HCT116 (cell line): ENCODE measurements around the gene GGTLC2. TPM values are rescaled to one million over a fixed set of nuclear protein-coding genes. Genes with fewer than 3 reads are reported as not detected.

Experiments
- ATAC-seq: fragments of 200-7000 bp; cut with Tn5 transposase; 2 replicates; pipeline ENCODE4 v1.9.1; 2020; ENCODE audit warnings: mild to moderate bottlenecking, moderate library complexity
- BruUV-seq: library from RNA; stranded (reverse); fragments of 400-500 nt; replicated peaks from 2 replicates; lab custom pipeline; 2021; lab: Mats Ljungman, UMichigan
- CTCF ChIA-PET: fragments of 300-600 bp; sonication (Branson Sonifier 250); formaldehyde crosslinking; loops from one replicate; lab custom pipeline; 2021; ENCODE audit warnings: antibody characterized with exemption; lab: Charles Lee
- POLR2A ChIA-PET: fragments of 300-600, 350-600 bp; sonication (Branson Sonifier 250); formaldehyde crosslinking; loops from one replicate; lab custom pipeline; 2021; ENCODE audit warnings: antibody characterized with exemption; lab: Charles Lee
- RAD21 ChIA-PET, 2 experiments: fragments of 300-600 bp; sonication (Branson Sonifier 250); formaldehyde crosslinking; loops; one replicate each; lab custom pipeline; 2023; ENCODE audit warnings: low total read pairs in 2 of 2; ENCODE audit not compliant: uncharacterized antibody in 2 of 2, unreplicated experiment in 2 of 2, low non-redundant PET in 1 of 2; lab: Charles Lee
- DNase-seq: peaks from one replicate; pipeline ENCODE4 v3.0.0-alpha.2; 2010; ENCODE audit warnings: low read depth, low spot score
- H2AFZ ChIP-seq: fragments of 200-600 bp; shearing (Covaris generic), sonication (generic); 2 replicates; pipeline ENCODE4 v1.6.1; 2017; ENCODE audit warnings: low read depth, mixed run types, mixed read lengths, antibody characterized with exemption, low read length; ENCODE audit not compliant: poor library complexity, severe bottlenecking
- H3K27ac ChIP-seq: 2 replicates; pipeline ENCODE4 v1.5.1; 2012; ENCODE audit warnings: low read depth, low read length
- H3K27me3 ChIP-seq: fragments of 200-600 bp; sonication (generic); 2 replicates; pipeline ENCODE4 v1.6.1; 2016; ENCODE audit warnings: mixed run types, low read length, mixed read lengths; ENCODE audit not compliant: insufficient read depth
- H3K36me3 ChIP-seq, 2 experiments: fragments of 200-500 bp in 1 of 2; fragments of 200-600 bp in 1 of 2; sonication (Bioruptor generic) in 1 of 2; sonication (generic) in 1 of 2; 2 replicates each; pipeline versions ENCODE4 v1.5.1 to v1.6.1; 2014 to 2016; ENCODE audit warnings: low read length in 2 of 2, inconsistent platforms in 1 of 2, mixed read lengths in 1 of 2, mixed run types in 1 of 2; ENCODE audit not compliant: insufficient read depth in 2 of 2, control insufficient read depth in 1 of 2
- H3K4me1 ChIP-seq, 2 experiments: fragments of 200-600 bp in 1 of 2; sonication (generic) in 1 of 2; 2 replicates each; pipeline versions ENCODE4 v1.5.1 to v1.6.1; 2012 to 2017; ENCODE audit warnings: low read length in 2 of 2, inconsistent platforms in 1 of 2, mild to moderate bottlenecking in 1 of 2, mixed read lengths in 1 of 2, mixed run types in 1 of 2, moderate library complexity in 1 of 2; ENCODE audit not compliant: insufficient read depth in 2 of 2, control insufficient read depth in 1 of 2
- H3K4me2 ChIP-seq: fragments of 200-600 bp; sonication (generic); 2 replicates; pipeline ENCODE4 v1.6.1; 2017; ENCODE audit warnings: mixed run types, low read length, mixed read lengths
- H3K4me3 ChIP-seq, 2 experiments: fragments of 200-600 bp in 1 of 2; sonication (generic) in 1 of 2; replicated peaks in 1 of 2; 2 replicates each; pipeline ENCODE4 v1.5.1; 2011 to 2016; ENCODE audit warnings: low read length in 2 of 2, control low read depth in 1 of 2, low read depth in 1 of 2, mild to moderate bottlenecking in 1 of 2, mixed read lengths in 1 of 2, mixed run types in 1 of 2
- H3K79me2 ChIP-seq: fragments of 200-600 bp; sonication (generic); 2 replicates; pipeline ENCODE4 v1.6.1; 2017; ENCODE audit warnings: mild to moderate bottlenecking, mixed run types, low read length, moderate library complexity, mixed read lengths; ENCODE audit not compliant: insufficient read depth
- H3K9ac ChIP-seq: fragments of 200-600 bp; sonication (generic); 2 replicates; pipeline ENCODE4 v1.6.1; 2016; ENCODE audit warnings: low read length, mixed read lengths
- H3K9me2 ChIP-seq: fragments of 200-600 bp; sonication (generic), shearing (Covaris generic); 2 replicates; pipeline ENCODE4 v1.6.1; 2017; ENCODE audit warnings: mixed run types, mild to moderate bottlenecking, moderate library complexity; ENCODE audit not compliant: insufficient read depth
- H3K9me3 ChIP-seq, 2 experiments: fragments of 200-500 bp in 1 of 2; fragments of 200-600 bp in 1 of 2; sonication (Bioruptor generic) in 1 of 2; sonication (generic) in 1 of 2; 2 replicates each; pipeline ENCODE4 v1.6.1; 2014 to 2017; ENCODE audit warnings: low read length in 2 of 2, mixed read lengths in 2 of 2, inconsistent platforms in 1 of 2, low read depth in 1 of 2, mild to moderate bottlenecking in 1 of 2, mixed run types in 1 of 2, moderate library complexity in 1 of 2; ENCODE audit not compliant: control insufficient read depth in 1 of 2, insufficient read depth in 1 of 2
- H4K20me1 ChIP-seq: fragments of 200-600 bp; sonication (generic), shearing (Covaris generic); 2 replicates; pipeline ENCODE4 v1.6.1; 2017; ENCODE audit warnings: mixed run types, mild to moderate bottlenecking, moderate library complexity; ENCODE audit not compliant: insufficient read depth
- ATF3 ChIP-seq: IDR thresholded peaks from 2 replicates; pipeline ENCODE4 v1.6.1; 2012
- CBX3 ChIP-seq: IDR thresholded peaks from 2 replicates; pipeline ENCODE4 v1.6.1; 2012; ENCODE audit warnings: low read depth
- CTCF ChIP-seq, 3 experiments: fragments of 200-600 bp in 1 of 3; sonication (generic) in 1 of 3; IDR thresholded peaks in 2 of 3; conservative IDR thresholded peaks in 1 of 3; 2 replicates each; pipeline ENCODE4 v1.5.1; 2012 to 2017; ENCODE audit warnings: low read depth in 2 of 3, low read length in 2 of 3, antibody characterized with exemption in 1 of 3, borderline replicate concordance in 1 of 3, control low read depth in 1 of 3, mild to moderate bottlenecking in 1 of 3, mixed read lengths in 1 of 3, mixed run types in 1 of 3, moderate library complexity in 1 of 3; ENCODE audit not compliant: insufficient read depth in 1 of 3
- EGR1 ChIP-seq: IDR thresholded peaks from 2 replicates; pipeline ENCODE4 v1.6.1; 2012; ENCODE audit warnings: low read depth
- ELF1 ChIP-seq: IDR thresholded peaks from 2 replicates; pipeline ENCODE4 v1.6.1; 2012; ENCODE audit warnings: low read depth, borderline replicate concordance
- EZH2 ChIP-seq: fragments of 200-600 bp; sonication (generic); IDR thresholded peaks from 2 replicates; pipeline ENCODE4 v1.6.1; 2017; ENCODE audit warnings: antibody characterized with exemption, mixed run types
- EZH2phosphoT487 ChIP-seq: fragments of 200-600 bp; IDR thresholded peaks from 2 replicates; pipeline ENCODE4 v1.6.1; 2018; ENCODE audit warnings: antibody characterized with exemption, borderline replicate concordance
- JUND ChIP-seq: IDR thresholded peaks from 2 replicates; pipeline ENCODE4 v1.6.1; 2012
- MAX ChIP-seq: IDR thresholded peaks from 2 replicates; pipeline ENCODE4 v1.6.1; 2012
- POLR2A ChIP-seq: IDR thresholded peaks from 2 replicates; pipeline ENCODE4 v1.7.0; 2011; ENCODE audit warnings: borderline replicate concordance; ENCODE audit not compliant: insufficient read depth, insufficient read length; ENCODE audit errors: extremely low read depth
- SIN3A ChIP-seq: IDR thresholded peaks from 2 replicates; pipeline ENCODE4 v1.6.1; 2012; ENCODE audit warnings: low read depth
- SP1 ChIP-seq: IDR thresholded peaks from 2 replicates; pipeline ENCODE4 v1.6.1; 2012; ENCODE audit warnings: low read depth
- SRF ChIP-seq: IDR thresholded peaks from 2 replicates; pipeline ENCODE4 v1.6.1; 2012; ENCODE audit warnings: low read depth
- TCF7L2 ChIP-seq: IDR thresholded peaks from 2 replicates; pipeline ENCODE4 v1.7.0; 2011; ENCODE audit warnings: borderline replicate concordance, inconsistent platforms; ENCODE audit not compliant: insufficient read depth, insufficient read length; ENCODE audit errors: extremely low read depth
- YY1 ChIP-seq: IDR thresholded peaks from 2 replicates; pipeline ENCODE4 v1.6.1; 2011; ENCODE audit warnings: low read length, low read depth, moderate library complexity, mild to moderate bottlenecking; ENCODE audit not compliant: insufficient replicate concordance; ENCODE audit errors: extremely low read depth
- ZFX ChIP-seq: fragments of 450-650 bp; IDR thresholded peaks from 2 replicates; pipeline ENCODE4 v1.6.1; 2017
- ZNF274 ChIP-seq: fragments of 200-500 bp; sonication (Bioruptor generic); IDR thresholded peaks from 2 replicates; pipeline ENCODE4 v1.6.1; 2014; ENCODE audit warnings: mild to moderate bottlenecking, low read depth, low read length, inconsistent platforms
- intact Hi-C: fragments of 100-400 bp; cut with micrococcal nuclease; formaldehyde crosslinking; loops from 2 replicates; pipeline ENCODE4 v1.10.0; 2022
- total RNA-seq: library from RNA; stranded (reverse); gene quantifications from one replicate; pipeline ENCODE4 v1.2.1, GENCODE V29; 2021; ENCODE audit not compliant: unreplicated experiment

Gene GGTLC2
- total RNA-seq, 1 experiment from 2014 or later, result not detected

GRCh38 chr22:22670076-22670795 lies 25.8 kb downstream of the GGTLC2 start:
- POLR2A ChIA-PET, result no interaction called here
- no peak overlapping the region for H3K4me2 ChIP-seq
- no peaks in the 10 kb centered on the region for H4K20me1 ChIP-seq
- ATAC-seq (no peak), DNase-seq (no peak)
- no TSS peak for BruUV-seq
- H3K27me3 ChIP-seq, result no peaks in the 10 kb centered on the region
- RAD21 ChIA-PET, result no interaction called here
- H2AFZ ChIP-seq, result no peak overlapping the region
- no peak overlapping the region for H3K4me3 ChIP-seq
- CTCF ChIA-PET, result no interaction called here
- H3K9ac ChIP-seq, result no peak overlapping the region
- no peak overlapping the region for H3K27ac ChIP-seq
- no peaks in the 10 kb centered on the region for H3K4me1 ChIP-seq
- intact Hi-C loops, result no loop called here
- TF ChIP-seq CBX3 (0 out of 2 replicates have a peak, but pooled peaks have one; percentile 12), SP1 (no peak), SRF (no peak), TCF7L2 (no peak), EGR1 (no peak), EZH2phosphoT487 (no peak), SIN3A (no peak)
- TF ChIP-seq, all 23 proteins: peak for 1
- Histone ChIP-seq H3K36me3 (no peaks in the 10 kb centered on the region), H3K9me2 (no peaks in the 10 kb centered on the region), H3K79me2 (no peaks in the 10 kb centered on the region), H3K9me3 (peaks cover 0 to 8% of the 10 kb centered on the region in 2 experiments; a peak in 1 of 4 replicates)

GRCh38 chr22:22671506-22671905 lies 27.1 kb downstream of the GGTLC2 start:
- BruUV-seq, result no TSS peak
- TF ChIP-seq EZH2 (no peak), CBX3 (no peak), ATF3 (no peak), ZFX (no peak), ELF1 (no peak), MAX (no peak), TCF7L2 (no peak), CTCF (IDR thresholded peaks at IDR 0.05 in 2 of 3, conservative IDR thresholded peaks at IDR 0.05 in 1 of 3; ENCODE audit: borderline replicate concordance in 1 of 3, insufficient read depth in 1 of 3, low read depth in 2 of 3, low read length in 2 of 3) (no peak), ZNF274 (no peak), JUND (no peak), YY1 (no peak), SRF (no peak), SP1 (no peak), POLR2A (no peak)

More at GRCh38 chr22:22671506-22671905, 27.1 kb downstream of the GGTLC2 start:
- Histone ChIP-seq H2AFZ (no peak overlapping the region), H3K4me1 (no peaks in the 10 kb centered on the region), H3K9me2 (no peaks in the 10 kb centered on the region), H3K36me3 (no peaks in the 10 kb centered on the region), H3K27me3 (no peaks in the 10 kb centered on the region), H4K20me1 (no peaks in the 10 kb centered on the region), H3K27ac (no peak overlapping the region), H3K9me3 (peaks cover 0 to 8% of the 10 kb centered on the region in 2 experiments; a peak in 1 of 4 replicates), H3K9ac (no peak overlapping the region), H3K4me2 (no peak overlapping the region), H3K4me3 (no peak overlapping the region), H3K79me2 (no peaks in the 10 kb centered on the region)
- POLR2A ChIA-PET, result no interaction called here
- DNase-seq, result no peak
- RAD21 ChIA-PET, result no interaction called here
- intact Hi-C loops, result no loop called here
- CTCF ChIA-PET, result no interaction called here
- ATAC-seq, result no peak
